Breast epithelium (tissue), 3 donors: ENCODE results near the gene RPSA.

Experiments
- CTCF ChIP-seq, 3 donors: fragments of 450-650 bp; IDR thresholded peaks; one replicate each; pipeline ENCODE4 v1.5.1; 2016 to 2017; ENCODE audit warnings: antibody characterized with exemption in 3 of 3, mild to moderate bottlenecking in 3 of 3, moderate library complexity in 3 of 3
- POLR2AphosphoS5 ChIP-seq, 3 donors: sonication (generic); formaldehyde crosslinking; IDR thresholded peaks; one replicate each; pipeline ENCODE4 v1.6.1; 2017; ENCODE audit warnings: antibody characterized with exemption in 3 of 3

GRCh38 chr3:39447637-39448483 lies 41.3 kb downstream of the RPSA start:
- TF ChIP-seq POLR2AphosphoS5 (IDR thresholded peaks at IDR 0.05): no peak
- TF ChIP-seq CTCF (IDR thresholded peaks at IDR 0.05): peak in 2 of 3 donors; percentile 85
